DOHH2 (cell line): ENCODE measurements around the gene LRRC10B.

ENCODE experiments used
- H3F3A ChIP-seq: fragments of 200-600 bp; sonication (generic), shearing (Covaris generic); 2 replicates; pipeline ENCODE4 v1.6.0; 2016; ENCODE audit warnings: antibody characterized with exemption, mild to moderate bottlenecking; ENCODE audit not compliant: control insufficient read depth, insufficient read depth
- H3K27ac ChIP-seq: fragments of 200-600 bp; sonication (generic); 2 replicates; pipeline ENCODE4 v1.5.1; 2014; ENCODE audit warnings: low read depth, mild to moderate bottlenecking, low read length, moderate library complexity
- H3K27me3 ChIP-seq: fragments of 200-600 bp; sonication (generic); 2 replicates; pipeline ENCODE4 v1.6.1; 2014; ENCODE audit warnings: mild to moderate bottlenecking, low read length, mixed read lengths; ENCODE audit not compliant: control insufficient read depth
- H3K36me3 ChIP-seq: fragments of 200-600 bp; sonication (generic); 2 replicates; pipeline ENCODE4 v1.6.1; 2014; ENCODE audit warnings: mild to moderate bottlenecking, low read length, moderate library complexity, mixed read lengths; ENCODE audit not compliant: control insufficient read depth
- H3K4me1 ChIP-seq: fragments of 200-600 bp; sonication (generic); 2 replicates; pipeline ENCODE4 v1.6.1; 2014; ENCODE audit warnings: mild to moderate bottlenecking, low read length, mixed read lengths; ENCODE audit not compliant: control insufficient read depth
- H3K4me2 ChIP-seq: fragments of 200-600 bp; sonication (generic); 2 replicates; pipeline ENCODE4 v1.6.0; 2014; ENCODE audit warnings: mild to moderate bottlenecking, low read length, moderate library complexity
- H3K4me3 ChIP-seq: fragments of 200-600 bp; sonication (generic); 2 replicates; pipeline ENCODE4 v1.5.1; 2014; ENCODE audit warnings: mild to moderate bottlenecking, low read length, mixed read lengths
- H3K79me2 ChIP-seq: fragments of 200-600 bp; sonication (generic); 2 replicates; pipeline ENCODE4 v1.6.1; 2014; ENCODE audit warnings: mild to moderate bottlenecking, low read length, mixed read lengths; ENCODE audit not compliant: control insufficient read depth
- H3K9me2 ChIP-seq: fragments of 200-600 bp; sonication (generic); replicated peaks from 2 replicates; pipeline ENCODE4 v1.6.1; 2014; ENCODE audit warnings: mild to moderate bottlenecking, low read length, mixed read lengths; ENCODE audit not compliant: control insufficient read depth
- H3K9me3 ChIP-seq: fragments of 200-600 bp; sonication (generic); 2 replicates; pipeline ENCODE4 v1.6.1; 2014; ENCODE audit warnings: antibody characterized with exemption, low read length, mixed read lengths; ENCODE audit not compliant: control insufficient read depth, insufficient read depth
- H4K20me1 ChIP-seq: fragments of 200-600 bp; sonication (generic); 2 replicates; pipeline ENCODE4 v1.6.0; 2014; ENCODE audit warnings: low read depth, mild to moderate bottlenecking, antibody characterized with exemption, low read length, moderate library complexity; ENCODE audit not compliant: control insufficient read depth, insufficient read depth
- CTCF ChIP-seq: fragments of 200-600 bp; sonication (generic); IDR thresholded peaks from one replicate; pipeline ENCODE4 v1.5.1; 2014; ENCODE audit warnings: antibody characterized with exemption, mild to moderate bottlenecking, low read depth, low read length; ENCODE audit not compliant: poor library complexity, severe bottlenecking
- EZH2phosphoT487 ChIP-seq: fragments of 200-600 bp; sonication (generic); IDR thresholded peaks from 2 replicates; pipeline ENCODE4 v1.6.1; 2017; ENCODE audit warnings: borderline replicate concordance, mild to moderate bottlenecking, antibody characterized with exemption, low read length, moderate library complexity, mixed read lengths

Gene LRRC10B

GRCh38 chr11:61535998-61536675, 27.6 kb downstream of the LRRC10B start:
- H3K79me2 ChIP-seq: no peaks in the 10 kb centered on the region
- no peak overlapping the region for H3K27ac ChIP-seq
- peaks cover 2% of the 10 kb centered on the region; the same call in 1 of the 2 replicates for H3K27me3 ChIP-seq
- no peaks in the 10 kb centered on the region for H3K36me3 ChIP-seq
- H3K4me3 ChIP-seq: no peak overlapping the region
- no peaks in the 10 kb centered on the region for H3K9me2 ChIP-seq
- no peaks in the 10 kb centered on the region for H3K4me1 ChIP-seq
- H4K20me1 ChIP-seq: no peaks in the 10 kb centered on the region
- no peaks in the 10 kb centered on the region for H3F3A ChIP-seq
- no peak overlapping the region for H3K4me2 ChIP-seq
- TF ChIP-seq CTCF (no peak), EZH2phosphoT487 (no peak)
- H3K9me3 ChIP-seq: no peaks in the 10 kb centered on the region

GRCh38 chr11:61536676-61537270, 28.2 kb downstream of the LRRC10B start:
- no peaks in the 10 kb centered on the region for H3K9me2 ChIP-seq
- no peak overlapping the region for H3K27ac ChIP-seq
- H3K79me2 ChIP-seq: no peaks in the 10 kb centered on the region
- H3K4me2 ChIP-seq: no peak overlapping the region
- H4K20me1 ChIP-seq: no peaks in the 10 kb centered on the region
- peaks cover 4% of the 10 kb centered on the region; the same call in 1 of the 2 replicates for H3K27me3 ChIP-seq
- no peaks in the 10 kb centered on the region for H3F3A ChIP-seq
- H3K36me3 ChIP-seq: no peaks in the 10 kb centered on the region
- no peaks in the 10 kb centered on the region for H3K9me3 ChIP-seq
- H3K4me1 ChIP-seq: no peaks in the 10 kb centered on the region
- no peak overlapping the region for H3K4me3 ChIP-seq
- no peak for TF ChIP-seq CTCF
- TF ChIP-seq EZH2phosphoT487: no peak

GRCh38 chr11:61537326-61537725, 28.8 kb downstream of the LRRC10B start:
- no peaks in the 10 kb centered on the region for H4K20me1 ChIP-seq
- H3K79me2 ChIP-seq: no peaks in the 10 kb centered on the region
- no peak overlapping the region for H3K4me2 ChIP-seq
- H3K9me2 ChIP-seq: no peaks in the 10 kb centered on the region
- H3K36me3 ChIP-seq: no peaks in the 10 kb centered on the region
- H3K27ac ChIP-seq: no peak overlapping the region
- no peaks in the 10 kb centered on the region for H3K4me1 ChIP-seq
- peaks cover 4% of the 10 kb centered on the region; the same call in 1 of the 2 replicates for H3K27me3 ChIP-seq
- H3K4me3 ChIP-seq: no peak overlapping the region
- H3F3A ChIP-seq: no peaks in the 10 kb centered on the region
- no peak for TF ChIP-seq CTCF
- TF ChIP-seq EZH2phosphoT487: no peak
- no peaks in the 10 kb centered on the region for H3K9me3 ChIP-seq
